ENCODE results near the gene MGST3.
"Not testable (repeated sequence)": the region's sequence is repeated elsewhere in the genome, so short reads cannot be mapped to it uniquely, and the experiment has no call there.

The MGST3 gene

GRCh38 chr1:165697881-165698760 is 67.1 kb downstream of the MGST3 start, which contains the start of gene ALDH9A1:
ALDH9A1 (minus strand) TSS chr1:165698562; CDS start chr1:165698558, 4 bp downstream.
- peak; percentile 89 for DNase-seq (ENCODE audit: low read depth)

GRCh38 chr1:165698761-165699052 is 67.7 kb downstream of the MGST3 start:
- no peak for DNase-seq (ENCODE audit: low read depth)

- no peak for DNase-seq (ENCODE audit: low read depth)
Measured at GRCh38 chr1:165699577-165699976, 68.5 kb downstream of the MGST3 start.

- DNase-seq (ENCODE audit: low read depth), result not testable (repeated sequence)
Measured at GRCh38 chr1:165701922-165702321, 70.9 kb downstream of the MGST3 start.

- DNase-seq (ENCODE audit: low read depth), result no peak
Measured at GRCh38 chr1:165703648-165704047, 72.6 kb downstream of the MGST3 start.
